C4-2B (cell line): ENCODE data around the gene KCNK16.

Source experiments
- H3K27ac ChIP-seq: fragments of 450-650 bp; 2 replicates; pipeline ENCODE4 v1.5.1; 2017
- CTCF ChIP-seq: fragments of 450-650 bp; conservative IDR thresholded peaks from 2 replicates; pipeline ENCODE4 v1.5.1; 2017; ENCODE audit warnings: mild to moderate bottlenecking
- ZFX ChIP-seq: fragments of 450-650 bp; IDR thresholded peaks from 2 replicates; pipeline ENCODE4 v1.6.1; 2017

KCNK16 gene

GRCh38 chr6:39273406-39273821 lies 49.1 kb downstream of the KCNK16 start:
- H3K27ac ChIP-seq: no peak overlapping the region
- TF ChIP-seq CTCF (no peak), ZFX (no peak)

GRCh38 chr6:39269961-39270360 lies 52.5 kb downstream of the KCNK16 start:
- no peak overlapping the region for H3K27ac ChIP-seq
- TF ChIP-seq ZFX (no peak), CTCF (no peak)

GRCh38 chr6:39268721-39269120 lies 53.8 kb downstream of the KCNK16 start:
- no peak overlapping the region for H3K27ac ChIP-seq
- TF ChIP-seq ZFX: no peak
- TF ChIP-seq CTCF: no peak

- no peak for TF ChIP-seq ZFX
- no peak for TF ChIP-seq CTCF
- no peak overlapping the region for H3K27ac ChIP-seq
Observed at GRCh38 chr6:39268171-39268570, 54.3 kb downstream of the KCNK16 start.

GRCh38 chr6:39266782-39267355 lies 55.6 kb downstream of the KCNK16 start:
- peak overlapping the region; percentile 16; the same call in 1 of the 2 replicates for H3K27ac ChIP-seq
- no peak for TF ChIP-seq ZFX
- TF ChIP-seq CTCF: no peak

GRCh38 chr6:39266375-39266774 lies 56.1 kb downstream of the KCNK16 start:
- H3K27ac ChIP-seq: no peak overlapping the region
- TF ChIP-seq CTCF (no peak), ZFX (no peak)
